ENCODE measurements around the gene RNF168.

RNF168 gene

GRCh38 chr3:196501316-196502044, 2.1 kb downstream of the RNF168 start:
- H3K4me3 ChIP-seq (ENCODE audit: low read depth, low read length) = peak overlapping the region; percentile 94
- no peak for DNase-seq (ENCODE audit: low read depth, low spot score)
- no peak for TF ChIP-seq CTCF (IDR thresholded peaks at IDR 0.05; ENCODE audit: insufficient read depth, low read length, missing control alignments)
- ChIA-PET CTCF (interaction anchor here (0.6 to 1.4 kb wide), 7 partner anchors 11 to 283 kb away, joined by 3 to 6 read pairs (median 3); no protein-coding TSS in a partner anchor), POLR2A (interaction anchor here (0.8 to 1.1 kb wide), 2 partner anchors 69 to 183 kb away, joined by 3 to 4 read pairs; partner anchors contain the start of genes DYNLT2B and UBXN7)

- peak overlapping the region; percentile 57 for H3K4me3 ChIP-seq (ENCODE audit: low read depth, low read length)
- ChIA-PET POLR2A (no interaction called here), CTCF (interaction anchor here (1.1 kb wide), 1 partner anchor 247 kb away, joined by 3 read pairs; no protein-coding TSS in a partner anchor)
- DNase-seq (ENCODE audit: low read depth, low spot score) = no peak
- no peak for TF ChIP-seq CTCF (IDR thresholded peaks at IDR 0.05; ENCODE audit: insufficient read depth, low read length, missing control alignments)
These were observed 3.6 kb downstream of the RNF168 start for GRCh38 chr3:196499807-196500524.

GRCh38 chr3:196499061-196499460, 4.5 kb downstream of the RNF168 start:
- no peak for DNase-seq (ENCODE audit: low read depth, low spot score)
- TF ChIP-seq CTCF (IDR thresholded peaks at IDR 0.05; ENCODE audit: insufficient read depth, low read length, missing control alignments) = no peak
- CTCF ChIA-PET = no interaction called here
- H3K4me3 ChIP-seq (ENCODE audit: low read depth, low read length) = no peak overlapping the region
- POLR2A ChIA-PET = no interaction called here

- H3K4me3 ChIP-seq (ENCODE audit: low read depth, low read length) = no peak overlapping the region
- POLR2A ChIA-PET = no interaction called here
- CTCF ChIA-PET = no interaction called here
- DNase-seq (ENCODE audit: low read depth, low spot score) = no peak
- TF ChIP-seq CTCF (IDR thresholded peaks at IDR 0.05; ENCODE audit: insufficient read depth, low read length, missing control alignments) = no peak
These were observed 5.3 kb downstream of the RNF168 start for GRCh38 chr3:196498297-196498696.

GRCh38 chr3:196496183-196496582, 7.4 kb downstream of the RNF168 start:
- ChIA-PET CTCF (interaction anchor here (0.7 kb wide), 1 partner anchor 10 kb away, joined by 3 read pairs; no protein-coding TSS in a partner anchor), POLR2A (no interaction called here)
- DNase-seq (ENCODE audit: low read depth, low spot score) = no peak
- no peak for TF ChIP-seq CTCF (IDR thresholded peaks at IDR 0.05; ENCODE audit: insufficient read depth, low read length, missing control alignments)
- H3K4me3 ChIP-seq (ENCODE audit: low read depth, low read length) = no peak overlapping the region

- no peak for TF ChIP-seq CTCF (IDR thresholded peaks at IDR 0.05; ENCODE audit: insufficient read depth, low read length, missing control alignments)
- no peak for DNase-seq (ENCODE audit: low read depth, low spot score)
- POLR2A ChIA-PET = interaction anchor here (0.6 kb wide), 1 partner anchor 1246 kb away, joined by 4 read pairs; no protein-coding TSS in a partner anchor
- no peak overlapping the region for H3K4me3 ChIP-seq (ENCODE audit: low read depth, low read length)
- CTCF ChIA-PET = interaction anchor here (0.9 kb wide), 1 partner anchor 238 kb away, joined by 3 read pairs; no protein-coding TSS in a partner anchor
These were observed 10.3 kb downstream of the RNF168 start for GRCh38 chr3:196493292-196493691.

Data from AG04449 (cell line).